Lung (tissue), 12 donors: ENCODE data around the gene DNAJC21. TPM values are rescaled to one million over a fixed set of nuclear protein-coding genes. Genes with fewer than 3 reads are reported as not detected.

ENCODE experiments used
- ATAC-seq: fragments of 200-7000 bp; cut with Tn5 transposase; one replicate; pipeline ENCODE4 v1.9.1; 2020; ENCODE audit warnings: moderate number of reproducible peaks; ENCODE audit not compliant: insufficient read depth, low FRiP score
- DNase-seq, 3 donors: peaks; one replicate each; pipeline ENCODE4 v3.0.0-alpha.2; 2013 to 2017
- H3K27ac ChIP-seq, 2 donors: one replicate each; pipeline ENCODE4 v1.5.1; 2013; ENCODE audit warnings: mild to moderate bottlenecking in 2 of 2, moderate library complexity in 2 of 2, control low read depth in 1 of 2, inconsistent platforms in 1 of 2, low read depth in 1 of 2, low read length in 1 of 2
- H3K27me3 ChIP-seq, 3 donors: one replicate each; pipeline ENCODE4 v1.5.1; 2013; ENCODE audit warnings: low read length in 2 of 3; ENCODE audit not compliant: control insufficient read depth in 3 of 3, insufficient read depth in 3 of 3
- H3K36me3 ChIP-seq, 4 donors: one replicate each; pipeline ENCODE4 v1.5.1; 2013; ENCODE audit warnings: low read length in 4 of 4, mild to moderate bottlenecking in 1 of 4, moderate library complexity in 1 of 4; ENCODE audit not compliant: control insufficient read depth in 4 of 4, insufficient read depth in 4 of 4
- H3K4me1 ChIP-seq, 5 donors: one replicate each; pipeline ENCODE4 v1.5.1; 2013; ENCODE audit warnings: low read length in 5 of 5, mild to moderate bottlenecking in 2 of 5, moderate library complexity in 1 of 5; ENCODE audit not compliant: control insufficient read depth in 5 of 5, insufficient read depth in 5 of 5
- H3K4me3 ChIP-seq: one replicate; pipeline ENCODE4 v1.5.1; 2013; ENCODE audit warnings: mild to moderate bottlenecking, control low read depth, moderate library complexity
- H3K9ac ChIP-seq, 2 donors: one replicate each; pipeline ENCODE4 v1.5.1; 2013; ENCODE audit warnings: low read length in 2 of 2, control low read depth in 1 of 2; ENCODE audit not compliant: insufficient read depth in 1 of 2
- H3K9me3 ChIP-seq, 4 donors: one replicate each; pipeline ENCODE4 v1.5.1; 2013; ENCODE audit warnings: low read length in 3 of 4, mild to moderate bottlenecking in 1 of 4, moderate library complexity in 1 of 4; ENCODE audit not compliant: control insufficient read depth in 4 of 4, insufficient read depth in 3 of 4
- WGBS, 2 donors: extraction: QIAGEN DNeasy Blood & Tissue Kit; methylation state at CpG; one replicate each; pipeline ENCODE4 v1.1.7; 2013; 5-methylcytosine and 5-hydroxymethylcytosine counted together
- polyA plus RNA-seq, 2 donors: library from polyadenylated mRNA; stranded (reverse); fragments of 200-250 nt; gene quantifications; one replicate each; pipeline ENCODE4 v1.2.1, GENCODE V29; 2013
- total RNA-seq, 2 donors: library from RNA; depleted of rRNA in 1 of 2; stranded (reverse); fragments of >200 nt in 1 of 2; gene quantifications; one replicate each; pipeline ENCODE4 v1.2.1, GENCODE V29; 2014 to 2021
- TF ChIP-seq, protein P1 (sequence below): IDR thresholded peaks from 2 replicates; pipeline ENCODE4 v1.5.1; 2012; ENCODE audit warnings: mild to moderate bottlenecking; ENCODE audit errors: control extremely low read depth, extremely low read depth
- donor health status: control.
- donor health status: control.
- donor health status: Bipolar disorder and iron deficiency.
- donor health status: healthy.
- donor health status: DM: yes; HTN: yes; CAD: no.

DNAJC21 gene
- total and polyA plus RNA-seq, 4 donors, result 23.8 to 45.6 (median 34.3) TPM

GRCh38 chr5:34913072-34913471, 16.3 kb upstream of the DNAJC21 start:
- Histone ChIP-seq H3K9ac (no peak overlapping the region), H3K36me3 (peaks cover 6 to 29% (median 15%) of the 10 kb centered on the region in 4 donors), H3K27ac (no peak overlapping the region), H3K9me3 (no peaks in the 10 kb centered on the region), H3K4me1 (peaks cover 0 to 20% (median 15%) of the 10 kb centered on the region in 5 donors), H3K27me3 (no peaks in the 10 kb centered on the region), H3K4me3 (no peak overlapping the region)
- TF ChIP-seq, protein P1, sequence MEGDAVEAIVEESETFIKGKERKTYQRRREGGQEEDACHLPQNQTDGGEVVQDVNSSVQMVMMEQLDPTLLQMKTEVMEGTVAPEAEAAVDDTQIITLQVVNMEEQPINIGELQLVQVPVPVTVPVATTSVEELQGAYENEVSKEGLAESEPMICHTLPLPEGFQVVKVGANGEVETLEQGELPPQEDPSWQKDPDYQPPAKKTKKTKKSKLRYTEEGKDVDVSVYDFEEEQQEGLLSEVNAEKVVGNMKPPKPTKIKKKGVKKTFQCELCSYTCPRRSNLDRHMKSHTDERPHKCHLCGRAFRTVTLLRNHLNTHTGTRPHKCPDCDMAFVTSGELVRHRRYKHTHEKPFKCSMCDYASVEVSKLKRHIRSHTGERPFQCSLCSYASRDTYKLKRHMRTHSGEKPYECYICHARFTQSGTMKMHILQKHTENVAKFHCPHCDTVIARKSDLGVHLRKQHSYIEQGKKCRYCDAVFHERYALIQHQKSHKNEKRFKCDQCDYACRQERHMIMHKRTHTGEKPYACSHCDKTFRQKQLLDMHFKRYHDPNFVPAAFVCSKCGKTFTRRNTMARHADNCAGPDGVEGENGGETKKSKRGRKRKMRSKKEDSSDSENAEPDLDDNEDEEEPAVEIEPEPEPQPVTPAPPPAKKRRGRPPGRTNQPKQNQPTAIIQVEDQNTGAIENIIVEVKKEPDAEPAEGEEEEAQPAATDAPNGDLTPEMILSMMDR, result no peak
- ATAC-seq (no peak), DNase-seq (no peak)
- WGBS, 2 donors, result 75 to 83% methylated on average over 2 of the region's 2 CpGs

DNA sequence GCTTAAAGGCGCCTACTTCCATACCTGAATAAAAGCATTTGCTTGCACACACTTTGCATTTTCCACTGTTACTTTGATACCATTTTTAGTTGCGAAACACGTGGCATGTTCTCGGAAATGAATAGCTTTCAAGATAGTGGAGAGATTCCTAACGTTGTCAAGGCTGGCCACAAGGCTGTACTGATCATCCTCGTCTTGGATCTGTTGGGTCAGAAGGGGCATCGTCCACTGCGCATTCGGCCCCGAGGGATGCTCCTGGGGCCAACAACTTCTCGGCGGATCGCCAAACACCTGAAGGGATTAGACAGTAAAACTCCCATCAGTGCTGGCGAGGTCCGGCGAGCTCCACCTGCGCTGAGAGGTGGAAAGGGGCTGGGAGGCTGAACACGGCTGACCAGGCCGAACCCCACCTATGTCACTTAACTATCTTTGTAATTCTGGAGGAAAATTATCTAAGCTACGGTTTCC, 14.7 kb upstream of the DNAJC21 start:
- DNase-seq, result peak in 2 of 3 donors; percentile 9 to 22
- WGBS, 2 donors, result 2 to 3% methylated on average over 20 of the region's 20 CpGs
- Histone ChIP-seq H3K9ac (peak overlapping the region; percentile 71 to 93), H3K27ac (peak overlapping the region; percentile 88 to 94), H3K4me3 (peak overlapping the region; percentile 76), H3K36me3 (peaks cover 4 to 20% (median 12%) of the 10 kb centered on the region in 4 donors), H3K4me1 (peaks cover 0 to 20% (median 15%) of the 10 kb centered on the region in 5 donors), H3K9me3 (no peaks in the 10 kb centered on the region), H3K27me3 (no peaks in the 10 kb centered on the region)
- peak; percentile 1 for ATAC-seq
- TF ChIP-seq, protein P1, result no peak

GRCh38 chr5:34915139-34915855, 14.1 kb upstream of the DNAJC21 start, which contains the start of the genes BRIX1 and RAD1:
TSS of gene BRIX1 (plus strand) at chr5:34915711. CDS start at chr5:34915739, 28 bp downstream.
TSS of gene RAD1 (minus strand) at chr5:34915504. CDS start at chr5:34914892, 612 bp downstream.
- Histone ChIP-seq H3K9ac (peak within 1 kb of the TSS; percentile 71 to 93), H3K9me3 (no peaks in the 10 kb centered on the region), H3K4me3 (peak within 1 kb of the TSS; percentile 94), H3K27ac (peak within 1 kb of the TSS; percentile 88 to 94), H3K4me1 (peaks cover 0 to 20% (median 15%) of the 10 kb centered on the region in 5 donors), H3K36me3 (peaks cover 3 to 15% (median 10%) of the 10 kb centered on the region in 4 donors), H3K27me3 (no peaks in the 10 kb centered on the region)
- WGBS, 2 donors, result 0% methylated on average over 66 to 67 of the region's 67 CpGs
- peak; percentile 100 for ATAC-seq
- peak; percentile 97 to 99 (median 97) for DNase-seq
- TF ChIP-seq, protein P1, result no peak
